GM19239 (cell line): ENCODE measurements around the gene SPON1.
"Not testable (repeated sequence)": the region's sequence is repeated elsewhere in the genome, so short reads cannot be mapped to it uniquely, and the experiment has no call there.

Experiments used
- DNase-seq: peaks from one replicate; pipeline ENCODE4 v3.0.0; 2011; ENCODE audit warnings: low spot score; ENCODE audit not compliant: insufficient read length
- FAIRE-seq: peaks from 2 replicates; lab custom pipeline; 2011; peaks lifted over from hg19 to GRCh38; lab: Jason Lieb, UNC

Gene SPON1

GRCh38 chr11:14027525-14027924 lies 65.0 kb downstream of the SPON1 start:
- DNase-seq (no peak), FAIRE-seq (no peak)

- DNase-seq (no peak), FAIRE-seq (no peak)
These were observed 66.9 kb downstream of the SPON1 start for GRCh38 chr11:14029440-14029839.

- no peak for DNase-seq
- no peak for FAIRE-seq
These were observed 67.7 kb downstream of the SPON1 start for GRCh38 chr11:14029971-14030920.

GRCh38 chr11:14035526-14035925 lies 73.0 kb downstream of the SPON1 start:
- not testable (repeated sequence) for FAIRE-seq

GRCh38 chr11:14036469-14036868 lies 73.9 kb downstream of the SPON1 start:
- no peak for FAIRE-seq

More at GRCh38 chr11:14035526-14035925, 73.0 kb downstream of the SPON1 start:
- DNase-seq: not testable (repeated sequence)

GRCh38 chr11:14041040-14041439 lies 78.5 kb downstream of the SPON1 start:
- FAIRE-seq (no peak), DNase-seq (no peak)

More at GRCh38 chr11:14036469-14036868, 73.9 kb downstream of the SPON1 start:
- DNase-seq: no peak

GRCh38 chr11:14041565-14041964 lies 79.0 kb downstream of the SPON1 start:
- FAIRE-seq (no peak), DNase-seq (no peak)

GRCh38 chr11:14042686-14043465 lies 80.4 kb downstream of the SPON1 start:
- no peak for DNase-seq
- FAIRE-seq: no peak

- DNase-seq (no peak), FAIRE-seq (no peak)
These were observed 82.4 kb downstream of the SPON1 start for GRCh38 chr11:14044916-14045315.

GRCh38 chr11:14045417-14045816 lies 82.9 kb downstream of the SPON1 start:
- FAIRE-seq: no peak
- DNase-seq: no peak

GRCh38 chr11:14052198-14052597 lies 89.7 kb downstream of the SPON1 start:
- DNase-seq: no peak
- no peak for FAIRE-seq

GRCh38 chr11:14054116-14055107 lies 91.9 kb downstream of the SPON1 start:
- DNase-seq (no peak), FAIRE-seq (no peak)

- FAIRE-seq: no peak
- DNase-seq: no peak
These were observed 93.4 kb downstream of the SPON1 start for GRCh38 chr11:14055936-14056335.

- DNase-seq (no peak), FAIRE-seq (no peak)
These were observed 95.5 kb downstream of the SPON1 start for GRCh38 chr11:14058061-14058460.

GRCh38 chr11:14059491-14059890 lies 97.0 kb downstream of the SPON1 start:
- FAIRE-seq (no peak), DNase-seq (no peak)

GRCh38 chr11:14061721-14062120 lies 99.2 kb downstream of the SPON1 start:
- FAIRE-seq (no peak), DNase-seq (no peak)

GRCh38 chr11:14065141-14065540 lies 102.6 kb downstream of the SPON1 start:
- FAIRE-seq (no peak), DNase-seq (no peak)

- FAIRE-seq (no peak), DNase-seq (no peak)
These were observed 103.2 kb downstream of the SPON1 start for GRCh38 chr11:14065681-14066080.

GRCh38 chr11:14067686-14068085 lies 105.2 kb downstream of the SPON1 start:
- no peak for FAIRE-seq
- DNase-seq: no peak

- FAIRE-seq (no peak), DNase-seq (no peak)
These were observed 108.4 kb downstream of the SPON1 start for GRCh38 chr11:14070896-14071295.
